Stimulated activated CD8-positive, alpha-beta memory T cell treated with anti-CD3 and anti-CD28 coated beads, Interleukin-15, amount 100 ng/mL, for 1 hour (primary cell): ENCODE measurements around the gene INPPL1.

ENCODE experiments used
- DNase-seq: peaks from one replicate; pipeline ENCODE4 v3.0.0-alpha.2; 2020; ENCODE audit warnings: low read depth

The INPPL1 gene

GRCh38 chr11:72231396-72232259 is 7.1 kb downstream of the INPPL1 start:
- DNase-seq: no peak

- DNase-seq: no peak
Measured at GRCh38 chr11:72232260-72233055, 7.9 kb downstream of the INPPL1 start.

GRCh38 chr11:72233056-72233772 is 8.6 kb downstream of the INPPL1 start:
- no peak for DNase-seq

- no peak for DNase-seq
Measured at GRCh38 chr11:72233773-72234513, 9.4 kb downstream of the INPPL1 start.

- DNase-seq: no peak
Measured at GRCh38 chr11:72234514-72234830, 9.9 kb downstream of the INPPL1 start.

DNA sequence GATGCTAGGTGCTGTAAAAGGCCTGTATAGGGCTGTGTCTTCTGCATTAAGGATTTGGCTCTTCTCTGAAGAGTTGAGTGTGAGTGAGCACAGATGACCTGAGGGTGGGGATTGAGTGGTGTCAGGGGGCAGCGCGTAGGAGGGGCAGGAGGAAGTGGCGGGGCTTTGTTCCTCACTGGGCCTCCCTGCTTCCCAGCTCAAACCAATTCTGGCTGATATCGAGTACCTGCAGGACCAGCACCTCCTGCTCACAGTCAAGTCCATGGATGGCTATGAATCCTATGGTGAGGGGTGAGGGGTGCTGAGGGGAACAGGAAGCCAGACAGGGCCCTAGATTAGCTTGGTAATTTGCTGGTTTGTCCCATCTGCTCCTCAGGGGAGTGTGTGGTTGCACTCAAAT is 10.4 kb downstream of the INPPL1 start:
- DNase-seq: no peak

DNA sequence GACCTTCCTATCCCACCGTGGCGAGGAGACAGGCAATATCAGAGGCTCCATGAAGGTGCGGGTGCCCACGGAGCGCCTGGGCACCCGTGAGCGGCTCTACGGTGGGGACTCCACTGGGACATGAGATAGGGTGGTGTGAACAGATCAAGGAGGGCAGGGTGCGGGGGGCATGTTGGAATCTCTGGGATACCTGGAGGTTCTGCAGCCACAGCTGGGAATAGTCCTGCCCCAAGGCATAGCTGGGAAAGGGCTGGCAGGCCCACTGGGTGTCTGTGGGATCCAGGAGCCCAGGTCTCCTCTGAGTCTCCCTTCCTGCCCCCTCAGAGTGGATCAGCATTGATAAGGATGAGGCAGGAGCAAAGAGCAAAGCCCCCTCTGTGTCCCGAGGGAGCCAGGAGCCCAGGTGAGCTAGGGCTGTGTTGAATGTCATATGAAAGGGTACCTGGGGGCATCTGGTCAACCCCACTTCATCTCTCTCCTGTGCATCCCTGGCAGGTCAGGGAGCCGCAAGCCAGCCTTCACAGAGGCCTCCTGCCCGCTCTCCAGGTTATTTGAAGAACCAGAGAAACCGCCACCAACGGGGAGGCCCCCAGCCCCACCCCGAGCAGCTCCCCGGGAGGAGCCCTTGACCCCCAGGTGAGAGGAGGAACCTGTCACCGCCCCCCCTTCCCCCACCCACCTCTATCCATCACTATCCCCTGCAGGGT is 10.9 kb downstream of the INPPL1 start:
- DNase-seq: no peak

GRCh38 chr11:72236083-72236697 is 11.6 kb downstream of the INPPL1 start:
- DNase-seq: no peak

GRCh38 chr11:72236774-72237111 is 12.2 kb downstream of the INPPL1 start:
- no peak for DNase-seq

DNA sequence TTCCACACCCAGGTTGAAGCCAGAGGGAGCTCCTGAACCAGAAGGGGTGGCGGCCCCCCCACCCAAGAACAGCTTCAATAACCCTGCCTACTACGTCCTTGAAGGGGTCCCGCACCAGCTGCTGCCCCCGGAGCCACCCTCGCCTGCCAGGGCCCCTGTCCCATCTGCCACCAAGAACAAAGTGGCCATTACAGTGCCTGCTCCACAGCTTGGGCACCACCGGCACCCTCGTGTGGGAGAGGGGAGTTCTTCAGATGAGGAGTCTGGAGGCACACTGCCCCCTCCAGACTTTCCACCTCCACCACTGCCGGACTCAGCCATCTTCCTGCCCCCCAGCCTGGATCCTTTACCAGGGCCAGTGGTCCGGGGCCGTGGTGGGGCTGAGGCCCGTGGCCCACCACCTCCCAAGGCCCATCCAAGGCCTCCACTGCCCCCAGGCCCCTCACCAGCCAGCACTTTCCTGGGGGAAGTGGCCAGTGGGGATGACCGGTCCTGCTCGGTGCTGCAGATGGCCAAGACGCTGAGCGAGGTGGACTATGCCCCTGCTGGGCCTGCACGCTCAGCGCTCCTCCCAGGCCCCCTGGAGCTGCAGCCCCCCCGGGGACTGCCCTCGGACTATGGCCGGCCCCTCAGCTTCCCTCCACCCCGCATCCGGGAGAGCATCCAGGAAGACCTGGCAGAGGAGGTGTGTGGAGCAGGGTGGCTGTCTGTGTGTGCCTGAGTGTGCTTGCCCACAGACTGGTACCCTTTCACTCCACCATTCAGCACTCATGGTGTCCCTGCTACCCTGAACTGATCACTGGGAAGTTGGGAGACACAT is 12.8 kb downstream of the INPPL1 start:
- no peak for DNase-seq

DNA sequence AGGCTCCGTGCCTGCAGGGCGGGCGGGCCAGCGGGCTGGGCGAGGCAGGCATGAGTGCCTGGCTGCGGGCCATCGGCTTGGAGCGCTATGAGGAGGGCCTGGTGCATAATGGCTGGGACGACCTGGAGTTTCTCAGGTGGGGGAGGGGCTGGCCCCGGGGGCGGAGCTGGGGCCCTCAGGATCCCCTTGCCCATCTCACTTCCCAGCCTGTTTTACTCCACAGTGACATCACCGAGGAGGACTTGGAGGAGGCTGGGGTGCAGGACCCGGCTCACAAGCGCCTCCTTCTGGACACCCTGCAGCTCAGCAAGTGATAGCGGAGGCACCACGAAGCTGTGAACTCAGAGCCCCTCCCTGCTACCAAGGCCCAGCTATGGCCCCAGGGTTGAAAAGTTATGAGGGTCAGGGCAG is 13.5 kb downstream of the INPPL1 start:
- no peak for DNase-seq

GRCh38 chr11:72238492-72239312 is 14.1 kb downstream of the INPPL1 start:
- DNase-seq: no peak

GRCh38 chr11:72239313-72239848 is 14.8 kb downstream of the INPPL1 start:
- DNase-seq: no peak

GRCh38 chr11:72239849-72240460 is 15.4 kb downstream of the INPPL1 start:
- no peak for DNase-seq

DNA sequence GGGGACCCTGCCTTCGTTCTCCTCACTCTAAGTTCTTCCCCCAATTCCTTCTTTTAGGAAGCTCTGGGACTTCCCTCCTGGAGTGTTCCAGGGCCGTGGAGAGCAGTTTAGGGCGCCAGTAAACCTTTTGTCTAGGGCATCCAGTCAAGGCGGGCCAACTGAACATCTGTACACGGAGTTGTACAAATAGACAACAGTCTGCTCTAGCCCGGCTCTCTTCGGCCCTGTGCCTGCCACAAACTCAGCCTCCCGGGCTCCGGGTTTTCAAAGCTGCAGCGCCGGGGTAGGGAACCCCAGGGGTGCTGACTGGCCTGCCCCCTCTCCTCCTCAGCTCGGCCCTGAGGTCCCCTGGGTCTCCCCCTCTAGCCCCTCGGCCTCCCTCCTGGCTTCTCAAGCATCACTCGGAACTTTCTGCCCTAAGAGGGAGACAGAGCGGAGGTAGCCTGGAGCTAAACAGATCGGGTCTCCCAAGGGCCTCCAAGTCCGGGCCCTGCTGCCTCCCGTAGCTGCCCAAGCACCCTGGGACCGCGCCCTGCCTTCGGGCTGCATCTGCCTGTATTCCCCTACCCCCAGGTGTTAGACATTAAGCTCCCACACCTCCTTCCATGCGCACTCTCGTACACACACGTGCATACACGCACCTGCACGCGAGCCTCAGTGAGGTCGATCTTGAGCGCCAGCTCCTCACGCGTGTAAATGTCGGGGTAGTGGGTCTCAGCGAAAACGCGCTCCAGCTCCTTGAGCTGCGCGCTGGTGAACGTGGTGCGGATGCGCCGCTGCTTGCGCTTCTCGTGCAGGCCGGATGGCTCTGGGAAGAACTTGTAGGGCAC is 16.1 kb downstream of the INPPL1 start:
- no peak for DNase-seq

DNA sequence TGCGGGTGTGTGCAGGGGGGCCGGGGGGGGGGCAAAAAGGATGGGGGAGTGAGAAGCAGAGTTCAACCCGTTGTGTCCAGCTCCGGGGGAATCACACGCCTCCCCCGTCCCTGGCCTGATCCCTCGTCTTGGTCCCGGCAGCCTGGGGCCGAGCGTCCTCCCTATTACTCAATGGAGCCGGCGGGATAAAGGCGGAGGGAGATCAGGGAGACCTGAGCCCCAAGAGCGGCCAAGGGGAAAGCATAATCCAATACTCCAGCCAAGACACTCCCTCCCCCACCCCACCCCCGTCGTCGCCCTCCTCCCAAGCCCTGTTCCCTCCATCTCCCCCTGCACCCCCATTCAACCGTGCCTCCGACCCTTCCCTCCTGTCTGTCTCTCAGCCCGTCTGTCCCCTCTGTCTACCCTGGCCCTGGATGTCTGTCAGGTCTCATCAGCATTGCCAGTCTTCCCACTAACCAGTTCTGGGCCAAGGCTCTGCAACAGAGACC is 16.8 kb downstream of the INPPL1 start:
- no peak for DNase-seq

- DNase-seq: no peak
Measured at GRCh38 chr11:72242141-72242540, 17.6 kb downstream of the INPPL1 start.
